GM12801 (cell line): Measurements from ENCODE around the gene PRR15.

Experiments used
- CTCF ChIP-seq: IDR thresholded peaks from one replicate; pipeline ENCODE4 v1.5.1; 2011; ENCODE audit warnings: control low read depth; ENCODE audit not compliant: insufficient read length; ENCODE audit errors: extremely low read depth

Gene PRR15

GRCh38 chr7:29562307-29562706, 1.3 kb upstream of the PRR15 start:
- no peak for TF ChIP-seq CTCF

- no peak for TF ChIP-seq CTCF
These were observed 1.0 kb downstream of the PRR15 start for GRCh38 chr7:29564496-29565223.

- TF ChIP-seq CTCF = no peak
These were observed 1.6 kb downstream of the PRR15 start for GRCh38 chr7:29565224-29565630.

GRCh38 chr7:29565634-29565981, 2.0 kb downstream of the PRR15 start:
- TF ChIP-seq CTCF = no peak

GRCh38 chr7:29565982-29566746, 2.5 kb downstream of the PRR15 start:
- no peak for TF ChIP-seq CTCF

- TF ChIP-seq CTCF = no peak
These were observed 3.5 kb downstream of the PRR15 start for GRCh38 chr7:29567174-29567573.

- TF ChIP-seq CTCF = no peak
These were observed 6.0 kb downstream of the PRR15 start for GRCh38 chr7:29569648-29570047.
